Esophagus squamous epithelium (tissue), 4 donors: ENCODE data around the gene ACAN.

Source experiments
- CTCF ChIP-seq, 6 experiments: fragments of 450-650 bp in 4 of 6; fragments of 200-600 bp in 2 of 6; sonication (generic) in 2 of 6; IDR thresholded peaks; one replicate each; pipeline ENCODE4 v1.5.1; 2016 to 2019; ENCODE audit warnings: antibody characterized with exemption in 6 of 6, mild to moderate bottlenecking in 4 of 6, moderate library complexity in 4 of 6
- POLR2A ChIP-seq, 4 donors: fragments of 450-650 bp; IDR thresholded peaks; one replicate each; pipeline ENCODE4 v1.6.1; 2017; ENCODE audit warnings: antibody characterized with exemption in 4 of 4, mild to moderate bottlenecking in 4 of 4, moderate library complexity in 3 of 4

GRCh38 chr15:88900309-88900981, 97.2 kb downstream of the ACAN start:
- TF ChIP-seq CTCF (IDR thresholded peaks at IDR 0.05) (no peak), POLR2A (IDR thresholded peaks at IDR 0.05) (no peak)
